NCI-H2227 treated with DMSO at 0.1 percent for 48 hours (cell line): Measurements from ENCODE around the gene COL2A1.

ENCODE experiments used
- DNase-seq: peaks from one replicate; lab custom pipeline; 2025; lab: John Stamatoyannopoulos, UW

Gene COL2A1

DNA sequence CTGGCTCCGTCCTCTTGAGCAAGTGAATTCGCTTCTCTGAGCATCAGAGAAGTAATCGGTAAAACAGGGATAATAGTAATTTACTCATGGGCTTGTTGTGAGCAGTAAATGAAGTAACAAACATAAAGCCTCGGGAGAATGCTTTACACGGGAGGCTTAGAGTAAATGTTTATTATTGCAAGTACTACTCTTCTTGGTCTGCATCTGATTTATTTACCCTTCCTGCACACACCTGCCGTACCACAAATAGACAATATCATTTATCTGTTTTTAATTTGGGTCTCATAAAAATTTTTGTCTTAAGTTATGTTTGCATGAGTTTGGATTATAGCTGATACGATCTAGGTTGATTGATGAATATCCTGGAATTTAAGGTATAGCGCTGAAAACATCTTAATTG, 7.8 kb upstream of the COL2A1 start:
- DNase-seq, result no peak

DNA sequence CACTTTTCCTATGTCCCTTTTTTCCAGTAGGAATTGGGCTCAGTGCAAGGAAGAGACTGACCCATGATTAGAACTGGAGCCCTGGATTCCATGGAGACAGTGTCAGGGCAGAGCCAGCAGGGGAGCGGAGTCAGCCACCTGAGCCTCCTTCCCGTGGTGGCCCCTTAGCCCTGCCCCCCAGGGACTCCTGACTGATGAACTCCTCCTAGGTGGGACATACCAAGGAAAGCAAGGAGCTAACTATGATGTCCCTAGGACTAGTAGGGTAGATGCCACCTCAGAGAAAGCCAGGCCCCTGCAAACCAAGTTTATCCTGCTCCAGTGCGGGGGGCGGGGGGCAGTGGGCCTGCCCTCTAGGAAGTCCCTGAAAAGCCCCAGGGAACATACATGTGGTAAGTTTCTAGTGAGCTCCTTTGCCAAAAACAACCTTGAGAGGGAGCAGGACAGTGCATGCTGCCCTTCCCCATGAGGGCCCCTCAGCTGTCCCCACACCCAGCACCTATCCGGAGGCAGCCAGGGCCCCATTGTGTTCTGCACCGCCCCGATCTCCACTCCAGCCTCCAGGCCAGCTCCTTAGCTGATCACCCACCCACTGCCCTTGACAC, 6.2 kb upstream of the COL2A1 start:
- no peak for DNase-seq

DNA sequence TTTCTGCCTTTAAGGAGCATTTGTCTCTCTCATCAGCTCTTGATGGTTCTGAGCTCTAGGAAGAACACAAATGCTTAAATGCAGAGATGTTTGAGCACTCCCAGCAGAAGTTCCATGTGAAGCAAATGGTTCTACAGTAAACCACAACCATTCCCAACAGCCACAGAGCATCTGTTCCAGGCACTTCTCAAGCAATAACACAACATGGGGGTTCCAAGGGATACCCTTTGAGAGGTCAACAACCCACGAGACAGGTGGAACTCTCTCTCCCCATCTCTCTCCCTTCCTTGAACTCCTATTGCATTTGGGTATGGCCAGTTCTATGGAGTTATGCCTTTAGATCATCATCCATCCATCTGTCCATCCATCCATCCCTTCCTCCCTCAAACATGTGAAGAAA, 5.2 kb upstream of the COL2A1 start:
- no peak for DNase-seq

DNA sequence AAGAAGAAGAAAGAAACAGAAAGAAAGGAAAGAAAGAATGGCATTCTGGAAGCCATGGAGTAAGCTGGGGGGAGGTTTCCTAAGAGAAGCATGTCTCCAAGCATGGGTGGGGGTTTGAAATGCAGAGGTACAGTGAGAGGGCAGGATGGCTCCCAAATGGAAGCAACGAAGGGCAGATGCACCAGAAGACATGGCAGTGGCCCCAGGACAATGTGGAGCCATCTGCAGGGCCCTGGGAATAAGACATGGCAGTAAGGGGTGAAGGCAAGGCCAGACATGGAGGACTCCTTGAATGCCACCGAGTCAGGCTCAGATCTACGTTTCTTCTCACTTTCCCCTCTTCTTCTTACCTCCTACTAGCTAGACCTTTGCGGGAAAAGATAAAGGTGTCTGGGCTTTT, 4.7 kb upstream of the COL2A1 start:
- no peak for DNase-seq

DNA sequence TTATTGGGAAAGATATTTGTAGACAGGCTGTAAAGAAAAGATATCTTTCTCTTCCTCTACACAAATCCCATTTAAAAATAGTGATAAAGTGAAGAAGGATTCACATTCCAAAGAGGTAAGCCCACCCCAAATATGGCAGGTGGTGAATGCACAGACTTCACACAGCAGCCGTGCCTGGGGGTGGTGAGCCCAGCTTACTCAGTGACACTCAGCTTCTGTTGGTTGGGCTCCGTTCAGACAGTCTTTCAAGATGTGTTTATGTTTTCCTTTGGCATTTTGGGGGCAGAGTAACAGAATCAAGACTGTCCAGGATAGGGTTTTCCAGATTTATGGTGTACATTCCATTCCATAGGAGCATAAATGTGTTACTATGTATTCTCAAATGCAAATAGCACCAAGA, 4.1 kb upstream of the COL2A1 start:
- no peak for DNase-seq

DNA sequence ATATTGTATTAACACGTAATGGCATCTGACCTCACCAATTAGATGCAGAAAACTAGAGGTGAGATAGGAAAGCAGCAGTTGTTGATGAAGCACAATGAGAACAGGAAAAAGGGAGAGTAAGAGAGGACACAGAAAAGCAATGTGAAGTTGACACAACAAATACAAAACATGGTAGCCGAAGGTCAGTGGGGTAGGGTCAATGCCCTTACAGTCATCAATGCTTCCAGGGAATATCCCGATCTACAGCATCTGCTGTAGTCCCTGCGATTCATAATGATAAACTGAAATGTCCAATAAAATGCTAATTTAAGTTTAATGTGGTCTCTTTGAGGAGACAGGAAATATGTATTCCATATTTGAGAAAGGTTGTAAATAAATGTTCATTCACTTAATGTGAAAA, 2.9 kb upstream of the COL2A1 start:
- DNase-seq, result no peak

DNA sequence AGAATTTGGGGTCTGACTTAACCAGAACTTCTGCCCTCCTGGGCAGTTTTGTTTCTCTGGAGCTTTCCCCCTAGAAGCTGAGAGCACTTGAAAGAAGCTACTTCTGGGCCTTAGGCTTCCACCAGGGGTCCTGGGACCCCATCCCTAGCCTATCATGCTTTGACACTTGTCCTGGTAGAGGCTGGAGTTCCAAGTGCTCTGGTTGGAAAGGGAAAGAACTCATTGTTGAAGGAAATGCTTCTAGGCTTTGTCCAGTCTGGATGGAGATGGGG, 1.4 kb upstream of the COL2A1 start:
- no peak for DNase-seq

DNA sequence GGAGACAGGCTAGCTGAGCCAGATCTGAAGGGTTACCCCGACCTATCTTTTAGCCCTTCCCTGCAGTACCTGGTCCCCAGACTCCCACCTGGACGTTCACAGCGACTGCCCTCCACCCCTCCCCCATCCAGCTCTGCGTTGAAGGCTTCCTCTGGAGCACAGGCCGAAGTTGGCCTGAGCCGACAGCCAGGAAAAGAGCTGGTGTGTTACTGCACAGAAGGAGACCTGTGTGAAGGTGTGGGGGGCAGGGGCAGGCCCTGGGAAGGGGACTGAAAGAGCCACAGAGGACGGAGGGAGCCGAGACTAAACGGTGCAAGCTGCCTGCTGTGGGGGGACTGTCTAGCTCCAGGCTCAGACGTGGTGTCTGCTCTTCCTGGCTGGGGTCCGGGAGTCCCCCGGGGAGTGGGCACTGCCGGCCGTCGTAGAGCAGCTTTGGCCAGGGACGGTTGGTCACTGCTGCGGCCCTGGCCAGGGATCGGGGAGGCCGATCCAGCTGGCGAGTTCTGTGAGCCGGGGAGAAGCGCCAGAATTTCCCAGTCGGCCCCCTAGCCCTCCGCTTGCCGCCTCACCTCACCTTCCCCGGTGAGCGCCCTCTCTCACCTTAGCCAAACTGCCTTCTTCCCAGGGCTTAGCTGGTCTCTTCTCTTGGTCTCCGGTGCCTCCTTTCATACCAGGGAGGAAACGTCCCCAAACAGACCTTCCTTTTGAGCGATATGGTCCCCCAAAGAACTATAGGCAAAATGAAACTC, 899 bp upstream of the COL2A1 start:
- no peak for DNase-seq

DNA sequence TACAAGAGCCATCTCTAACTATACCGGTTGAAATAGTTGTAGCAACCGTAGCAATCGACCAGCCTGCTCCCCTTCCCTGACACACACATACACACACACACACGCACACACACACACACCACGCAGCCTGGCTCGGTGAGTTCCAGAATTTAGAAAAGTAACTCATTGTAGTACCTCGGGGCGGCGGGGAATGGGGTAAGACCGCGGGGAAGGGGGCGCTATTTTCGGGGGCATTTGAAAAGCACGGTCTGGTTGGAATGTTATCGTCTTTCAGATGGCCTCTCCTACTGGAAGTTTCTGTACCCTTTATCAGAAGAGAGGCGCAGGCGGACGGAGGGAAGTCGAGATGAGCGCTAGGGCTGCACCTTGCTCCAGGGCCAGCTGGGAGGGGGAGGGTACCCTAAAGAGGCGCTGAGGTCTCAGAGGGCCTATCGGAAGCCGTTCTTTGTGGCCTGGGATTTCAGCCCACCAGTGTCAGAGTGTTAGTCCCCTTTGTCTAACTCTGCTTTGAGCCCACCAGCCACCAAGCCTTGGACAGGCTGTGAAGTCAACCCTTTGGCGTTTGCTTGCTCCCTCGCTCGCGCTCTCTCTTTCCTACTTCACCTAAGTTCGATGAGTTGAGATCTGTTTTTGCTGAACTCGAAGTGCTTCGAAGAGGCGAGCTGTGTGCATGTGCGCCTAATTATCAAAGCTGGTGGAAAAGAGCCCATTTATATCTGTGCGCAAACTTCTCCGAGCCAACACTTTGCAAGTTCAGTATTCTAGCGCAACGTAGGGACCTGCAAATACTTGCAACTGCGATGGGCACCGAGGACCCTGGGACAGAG, 837 bp downstream of the COL2A1 start:
- DNase-seq, result no peak

DNA sequence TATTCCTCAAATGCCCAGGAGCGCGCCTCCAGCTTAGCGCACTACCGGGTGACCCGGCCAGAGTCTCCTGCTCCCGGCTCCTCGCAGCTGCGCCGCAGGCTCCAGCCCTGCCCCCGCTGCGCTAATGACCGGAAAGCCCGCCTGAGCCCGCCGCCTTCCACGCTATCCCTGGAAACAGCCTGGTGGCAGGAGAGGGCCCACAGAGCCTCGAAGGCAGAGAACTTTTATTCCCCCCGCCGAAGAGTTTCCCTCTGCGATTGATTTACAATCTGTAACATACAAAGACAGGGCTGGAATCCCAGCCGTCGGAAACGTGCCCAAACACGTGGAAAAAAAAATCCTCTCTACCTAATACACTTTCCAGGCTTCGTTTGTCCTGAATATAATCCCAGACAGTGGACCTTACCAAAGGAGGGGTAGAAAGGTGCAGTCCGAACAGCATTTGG, 1.5 kb downstream of the COL2A1 start:
- DNase-seq, result no peak

DNA sequence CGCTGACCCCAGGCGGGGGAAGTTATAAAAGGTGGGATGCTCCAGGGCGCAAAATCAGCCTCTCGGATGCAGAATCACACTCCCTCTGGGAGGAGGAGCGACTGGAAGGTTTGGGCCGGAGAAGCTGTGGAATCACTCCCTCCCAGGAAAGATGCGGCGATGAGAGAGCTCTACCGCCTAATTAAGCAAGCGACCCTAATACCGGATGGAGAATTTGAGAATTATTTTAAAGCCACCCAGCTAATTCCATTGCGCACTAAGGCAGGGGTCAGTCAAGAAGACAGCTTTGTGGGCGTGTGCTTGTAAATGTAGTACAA, 1.9 kb downstream of the COL2A1 start:
- no peak for DNase-seq

DNA sequence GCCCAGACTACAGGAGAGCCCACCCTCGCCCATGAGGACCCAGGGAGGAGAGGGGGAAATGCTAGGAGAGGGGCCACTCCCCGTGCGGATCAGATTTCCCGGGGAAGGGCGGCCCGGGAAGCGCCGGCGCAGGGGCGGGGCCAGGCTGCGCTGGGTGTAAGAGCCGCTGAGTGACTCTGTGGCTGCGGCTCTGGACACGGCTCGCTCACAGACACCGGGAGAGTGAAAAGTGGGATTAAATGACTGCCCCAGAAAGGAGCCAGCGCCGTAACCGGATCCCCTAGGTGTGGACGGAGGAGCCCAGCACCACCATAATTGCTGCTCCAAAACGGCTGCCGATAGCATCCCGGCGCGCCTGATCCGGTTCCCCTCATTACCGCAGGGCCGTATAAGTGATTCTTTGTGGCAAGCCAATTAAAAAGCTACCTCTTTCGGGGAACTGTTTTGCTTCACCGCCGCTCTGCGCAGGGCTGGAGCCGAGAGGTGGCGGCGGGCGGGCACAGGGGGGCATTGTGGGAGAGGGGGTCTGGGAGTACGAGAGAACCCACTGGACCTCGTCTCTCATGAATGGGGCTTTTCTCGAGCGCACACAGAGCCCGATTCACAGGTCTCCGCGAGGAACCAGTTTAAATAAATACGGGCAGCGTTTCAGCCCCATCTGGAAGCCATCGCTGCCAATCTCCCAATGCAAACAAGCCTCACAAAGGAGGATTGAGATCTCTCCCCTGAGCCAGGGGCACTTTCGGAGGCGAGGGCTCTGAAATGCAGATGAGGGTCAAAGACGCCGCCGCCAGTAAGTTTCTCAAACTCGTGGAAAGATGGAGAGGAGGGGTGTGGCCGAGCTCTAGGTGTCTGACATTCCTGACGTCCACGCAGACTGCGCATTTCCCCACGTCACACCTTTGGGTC, 2.5 kb downstream of the COL2A1 start:
- no peak for DNase-seq

DNA sequence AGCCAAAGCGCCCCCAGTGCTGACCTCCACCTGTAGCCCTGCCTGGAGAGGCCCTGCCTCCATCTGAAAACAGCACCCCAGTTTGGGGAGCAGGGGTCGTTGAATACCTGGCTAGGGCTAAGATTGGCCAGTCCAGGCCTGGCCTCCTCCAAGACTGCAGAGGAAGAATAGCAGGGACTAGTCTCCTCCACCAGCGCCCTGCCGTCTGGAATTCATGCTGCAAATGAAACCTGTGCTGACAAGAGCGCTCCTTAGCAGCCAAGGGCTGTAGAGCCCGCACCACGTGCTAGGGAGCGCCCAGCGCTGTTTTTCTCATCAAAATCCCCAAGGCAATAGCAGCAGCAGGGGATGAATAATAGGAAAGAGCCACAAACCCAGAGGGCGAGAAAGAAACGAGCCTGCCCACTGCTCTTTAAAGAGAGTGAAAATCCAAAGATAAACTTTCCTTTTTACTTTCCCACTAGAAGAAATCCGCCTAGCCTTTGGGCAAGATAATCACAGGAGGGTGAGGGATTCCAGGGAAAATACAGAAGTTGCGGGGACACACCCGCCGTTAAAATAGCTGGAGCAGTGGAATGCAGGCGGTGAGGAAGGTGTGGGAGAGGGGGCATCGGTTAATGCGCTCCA, 3.3 kb downstream of the COL2A1 start:
- peak; percentile 49 for DNase-seq

DNA sequence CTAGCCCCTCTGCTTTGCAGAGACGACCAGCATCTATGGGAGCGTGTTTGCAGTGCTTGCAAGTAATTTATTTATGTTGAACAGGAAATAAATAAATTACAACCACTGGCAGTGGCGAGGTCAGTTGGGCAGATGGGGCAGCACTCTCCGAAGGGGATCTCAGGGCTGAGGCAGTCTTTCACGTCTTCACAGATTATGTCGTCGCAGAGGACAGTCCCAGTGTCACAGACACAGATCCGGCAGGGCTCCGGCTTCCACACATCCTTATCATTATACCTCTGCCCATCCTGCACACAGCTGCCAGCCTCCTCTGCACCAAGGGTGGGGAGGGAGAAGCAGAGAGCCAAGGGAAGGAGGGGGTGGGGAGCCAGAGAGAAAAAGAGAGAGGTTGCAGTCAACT, 4.5 kb downstream of the COL2A1 start:
- no peak for DNase-seq

DNA sequence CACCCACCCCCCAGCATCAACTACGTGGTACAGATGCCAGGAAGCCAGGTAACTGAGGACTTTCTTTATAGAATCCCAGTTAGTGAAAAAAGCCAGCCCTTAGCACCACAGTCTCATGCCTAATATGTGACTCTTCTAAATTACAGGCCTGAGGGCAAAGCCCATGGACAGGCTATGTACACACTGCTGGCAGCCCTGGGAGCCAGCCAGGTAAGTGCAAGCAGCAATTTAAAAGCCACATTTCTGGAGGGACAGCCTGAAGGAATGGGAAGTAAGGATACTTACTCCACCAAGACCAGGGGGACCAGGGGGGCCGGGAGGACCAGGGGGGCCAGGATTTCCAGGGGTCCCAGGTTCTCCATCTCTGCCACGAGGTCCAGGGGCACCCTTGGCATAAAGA, 7.0 kb downstream of the COL2A1 start:
- DNase-seq, result no peak

DNA sequence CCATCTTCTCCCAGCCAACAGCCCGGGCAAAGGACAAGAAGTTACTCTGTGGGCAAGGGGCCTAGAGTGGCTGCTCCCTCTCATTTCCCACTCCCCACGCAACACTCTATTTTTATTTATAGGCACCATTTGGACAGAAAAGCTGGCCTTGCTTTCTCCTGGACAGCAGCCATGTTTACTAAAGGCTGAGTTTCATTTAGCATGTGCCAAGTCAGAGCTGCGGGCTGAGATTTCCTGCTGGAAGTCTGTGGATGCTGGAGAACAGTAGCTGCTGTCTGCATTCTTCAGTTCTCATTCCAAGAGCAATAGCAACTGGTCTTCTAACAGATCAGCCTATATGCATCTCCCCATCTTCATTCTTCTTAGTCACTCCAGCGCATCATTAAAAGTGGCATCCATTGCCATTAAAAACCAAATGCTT, 8.3 kb downstream of the COL2A1 start:
- no peak for DNase-seq

DNA sequence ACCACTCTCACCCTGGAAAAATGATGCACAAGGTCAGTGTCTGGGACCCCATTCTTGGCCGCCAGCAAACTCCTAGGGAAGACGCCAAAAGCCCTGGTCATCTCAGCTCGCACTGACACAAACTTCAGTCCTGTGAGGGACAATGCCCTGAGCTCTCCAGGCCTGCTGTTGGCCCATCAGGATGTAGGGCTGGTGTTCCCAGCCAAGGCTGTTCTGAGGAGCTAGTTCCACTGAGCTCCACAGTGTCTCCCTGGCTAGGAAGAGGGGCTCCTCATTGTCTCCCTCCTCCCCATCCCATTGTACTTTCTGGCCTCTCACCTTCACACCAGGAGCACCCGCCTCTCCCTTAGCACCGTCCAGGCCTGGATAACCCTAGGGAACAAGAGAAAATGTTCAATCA, 10.8 kb downstream of the COL2A1 start:
- DNase-seq, result no peak

DNA sequence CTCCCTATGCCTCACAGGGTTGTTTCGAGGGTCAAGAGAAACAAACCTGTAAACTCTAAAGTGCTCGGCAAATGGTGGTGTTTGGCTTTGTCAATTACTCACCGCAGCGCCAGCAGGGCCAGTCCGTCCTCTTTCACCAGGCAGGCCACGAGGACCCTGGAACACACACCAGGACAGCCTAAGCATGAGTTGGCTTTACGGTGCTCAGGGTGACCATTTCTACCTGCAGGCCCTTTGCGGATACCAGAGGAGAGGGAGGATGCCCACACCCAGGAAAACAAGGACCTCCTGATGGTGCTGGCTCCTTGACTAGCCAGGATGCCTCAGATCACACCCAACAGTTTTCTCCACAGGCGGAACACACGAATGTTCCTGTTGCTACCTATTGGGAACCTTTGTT, 11.5 kb downstream of the COL2A1 start:
- no peak for DNase-seq

DNA sequence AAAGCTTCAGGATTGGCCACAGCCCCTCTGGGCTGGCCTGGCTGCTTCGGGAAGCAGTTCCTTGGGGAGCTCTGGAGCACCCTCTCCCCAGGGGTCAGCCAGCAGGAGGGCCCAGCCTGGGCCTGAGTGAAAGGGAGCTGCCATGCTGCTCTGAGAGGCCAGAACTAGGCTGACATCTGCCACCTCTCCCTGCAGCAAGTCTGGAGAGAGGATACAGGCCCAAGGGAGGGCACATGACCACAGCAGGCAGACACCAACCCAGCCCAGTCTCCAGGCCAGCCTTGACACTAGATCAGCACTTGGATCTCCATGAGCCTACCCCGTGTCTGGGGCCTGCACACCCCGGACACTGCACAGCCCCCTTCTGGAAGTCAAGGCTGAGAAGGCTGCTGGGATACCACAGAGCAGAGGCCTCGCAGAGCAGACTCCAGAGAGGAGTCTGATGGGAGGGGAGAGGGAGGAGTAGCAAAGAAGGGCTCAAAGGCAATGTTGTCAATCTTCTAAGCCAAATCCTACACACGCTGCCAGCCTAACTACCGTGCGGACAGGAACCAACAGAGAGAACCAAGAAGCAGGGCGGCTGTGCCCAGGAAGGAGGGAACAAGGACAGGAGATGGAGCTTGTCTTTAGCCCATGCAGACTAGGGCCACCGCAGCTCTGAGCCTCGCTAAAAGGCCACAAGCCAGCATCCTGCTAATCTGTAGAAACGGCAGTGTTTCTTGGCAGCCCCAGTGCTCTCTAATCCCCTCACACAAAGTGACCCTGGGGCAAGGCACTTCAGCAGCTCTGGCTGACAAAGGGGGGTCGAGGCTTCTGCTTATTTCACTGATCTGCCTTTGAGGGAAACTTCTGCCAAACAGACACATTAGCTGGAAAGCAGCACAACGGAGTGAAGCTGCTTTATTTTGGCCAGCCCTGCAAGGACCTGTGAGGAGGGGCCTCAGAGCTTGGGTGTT, 12.9 kb downstream of the COL2A1 start:
- no peak for DNase-seq

DNA sequence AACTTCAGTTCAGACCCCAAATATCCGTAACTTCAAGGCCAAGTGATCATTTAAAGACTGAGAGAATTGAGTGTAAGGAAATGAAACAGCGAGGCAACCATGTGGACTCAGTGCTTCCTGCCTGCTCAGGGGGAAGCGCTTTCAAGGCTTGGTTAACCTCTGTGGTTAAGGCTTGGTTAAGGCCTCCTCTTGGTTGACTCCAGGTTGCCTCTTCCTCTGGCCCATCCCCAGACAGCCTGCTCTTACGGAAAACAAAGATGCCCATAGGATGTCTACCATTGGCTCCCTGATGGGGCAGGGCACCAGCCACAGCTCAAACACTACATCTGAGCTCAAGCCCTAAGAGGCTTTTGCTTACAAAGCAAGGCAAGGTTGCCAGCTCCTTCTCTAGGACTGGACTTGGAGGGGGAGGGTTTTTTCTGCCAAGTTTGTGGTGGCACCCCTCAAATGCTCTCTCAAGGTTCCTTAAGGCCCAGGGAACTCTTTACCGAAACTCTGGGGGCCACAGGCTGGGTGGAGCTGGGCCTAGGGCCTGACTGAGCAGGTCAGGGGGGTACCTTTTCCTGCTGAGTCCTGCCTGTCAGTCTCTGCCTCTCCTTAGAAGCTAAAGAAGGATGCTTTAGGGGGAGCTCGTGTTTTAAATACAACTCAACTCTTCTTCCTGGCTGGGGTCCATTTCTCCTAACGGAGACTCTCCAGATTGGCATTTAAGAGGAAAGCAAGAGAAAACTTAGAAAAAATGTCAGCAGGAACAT, 13.7 kb downstream of the COL2A1 start:
- no peak for DNase-seq
